SH-SY5Y (cell line): Measurements from ENCODE around the gene NAA11.

Experiments
- GATA2 ChIP-seq: IDR thresholded peaks from 2 replicates; pipeline ENCODE4 v1.6.1; 2011; ENCODE audit warnings: mild to moderate bottlenecking, low read depth, low read length
- GATA3 ChIP-seq: IDR thresholded peaks from 2 replicates; pipeline ENCODE4 v1.6.1; 2011; ENCODE audit warnings: low read depth, mild to moderate bottlenecking, low read length, moderate library complexity

- no peak for TF ChIP-seq GATA3
- TF ChIP-seq GATA2 = no peak
Measured at GRCh38 chr4:79370026-79370425, 44.2 kb upstream of the NAA11 start.
